ENCODE results near the gene NGRN.

NGRN gene

DNA sequence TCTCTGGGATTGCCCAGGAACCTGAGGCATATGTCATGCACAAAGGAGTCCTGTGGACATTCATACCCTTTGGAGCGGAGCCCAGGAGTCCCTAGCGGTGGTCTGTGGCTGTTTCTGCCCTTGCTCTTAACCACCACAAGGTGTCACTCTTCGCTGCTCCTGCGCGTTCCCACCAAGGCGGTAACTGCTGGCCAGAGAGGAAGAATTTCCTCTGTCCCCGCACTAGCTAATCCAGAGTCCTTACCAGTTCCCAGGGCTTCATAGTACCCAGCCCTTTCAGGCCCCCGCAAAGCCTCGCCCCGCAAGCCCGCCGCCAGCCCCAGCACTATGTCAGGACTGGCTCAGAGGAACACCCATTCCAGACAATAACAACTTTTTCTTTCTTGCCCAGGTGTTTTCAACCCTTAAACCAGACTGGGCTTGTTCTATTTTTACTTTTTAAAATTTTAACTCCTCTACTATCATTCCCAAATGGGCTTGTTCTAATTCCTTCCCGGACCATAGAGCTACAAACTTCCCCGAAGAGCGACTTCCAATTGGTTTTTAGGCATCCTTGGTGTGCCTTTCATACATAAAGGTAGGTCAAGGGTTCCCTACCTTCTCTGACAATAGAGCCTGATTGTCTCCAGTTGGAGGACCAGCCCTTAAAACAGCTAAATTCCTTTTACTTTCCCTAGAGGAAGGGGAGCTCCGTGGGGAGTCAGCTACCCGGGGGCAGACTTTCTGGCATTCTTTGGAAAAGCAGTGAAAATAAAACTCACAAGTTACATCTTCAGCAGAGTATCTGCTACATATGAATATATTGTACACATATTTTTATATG, 54.8 kb downstream of the NGRN start:
- DNase-seq: peak; percentile 96

DNA sequence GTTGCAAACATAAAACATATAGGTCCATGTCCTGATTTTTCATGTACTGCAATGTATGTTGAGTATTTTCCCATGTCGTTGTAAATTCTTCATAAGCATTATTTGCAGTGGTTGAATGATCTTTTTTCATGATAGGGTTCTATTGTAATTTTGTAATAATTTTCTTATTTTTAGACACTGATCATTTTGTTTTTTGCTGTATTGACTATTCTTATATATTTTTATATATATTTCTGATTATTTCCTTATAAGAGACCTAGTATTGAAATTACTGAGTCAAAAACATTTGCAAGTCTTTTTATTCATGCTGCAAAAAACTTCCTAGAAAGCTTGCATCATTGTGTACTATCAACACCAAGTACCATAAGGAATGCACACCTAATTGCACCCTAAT, 55.4 kb downstream of the NGRN start:
- DNase-seq: no peak

Data from eye (tissue), 1 donor.